Measurements from ENCODE around the gene ADGRE3. TPM values are rescaled to one million over a fixed set of nuclear protein-coding genes. Genes with fewer than 3 reads are reported as not detected.

The ADGRE3 gene
- total RNA-seq, 1 experiment from 2014 or later = not detected

GRCh38 chr19:14695471-14695870, 20.8 kb upstream of the ADGRE3 start:
- peaks cover 6% of the 10 kb centered on the region; the same call in 1 of the 2 replicates for H3K36me3 ChIP-seq (ENCODE audit: low read depth, low read length)
- no peak overlapping the region for H2AFZ ChIP-seq (ENCODE audit: low read length)
- peaks cover 4% of the 10 kb centered on the region; the same call in 1 of the 2 replicates for H3K79me2 ChIP-seq (ENCODE audit: low read length)
- no peak overlapping the region for H3K4me3 ChIP-seq (ENCODE audit: low read length)
- intact Hi-C loops (cut with micrococcal nuclease) = no loop called here
- 0 out of 2 replicates have a peak, but pooled peaks cover 3% of the 10 kb centered on the region for H3K4me1 ChIP-seq (ENCODE audit: insufficient read depth, low read length)
- H3K4me2 ChIP-seq (ENCODE audit: low read length) = no peak overlapping the region
- H4K20me1 ChIP-seq (ENCODE audit: low read length) = no peaks in the 10 kb centered on the region
- H3K9ac ChIP-seq (ENCODE audit: low read length) = no peak overlapping the region
- no peaks in the 10 kb centered on the region for H3K27me3 ChIP-seq (ENCODE audit: low read length)
- no TSS peak for BruUV-seq (replicated peaks)
- H3K9me3 ChIP-seq (ENCODE audit: low read length) = no peaks in the 10 kb centered on the region
- no peaks in the 10 kb centered on the region for H3K9me2 ChIP-seq (replicated peaks; ENCODE audit: low read length)
- no peak for TF ChIP-seq CTCF (conservative IDR thresholded peaks at IDR 0.05; ENCODE audit: low read depth, low read length)
- DNase-seq (no peak), ATAC-seq (no peak)
- H3F3A ChIP-seq (ENCODE audit: low read length, unreplicated experiment) = no peaks in the 10 kb centered on the region
- ChIA-PET CTCF (no interaction called here), POLR2A (ENCODE audit: unreplicated experiment) (no interaction called here)
- no peak overlapping the region for H3K27ac ChIP-seq (ENCODE audit: low read length)

- no TSS peak for BruUV-seq (replicated peaks)
- intact Hi-C loops (cut with micrococcal nuclease) = no loop called here
- Histone ChIP-seq H2AFZ (ENCODE audit: low read length) (no peak overlapping the region), H3K4me1 (ENCODE audit: insufficient read depth, low read length) (0 out of 2 replicates have a peak, but pooled peaks cover 3% of the 10 kb centered on the region), H3K4me3 (ENCODE audit: low read length) (no peak overlapping the region), H3F3A (ENCODE audit: low read length, unreplicated experiment) (no peaks in the 10 kb centered on the region), H3K27me3 (ENCODE audit: low read length) (no peaks in the 10 kb centered on the region), H3K9me2 (replicated peaks; ENCODE audit: low read length) (no peaks in the 10 kb centered on the region), H3K9me3 (ENCODE audit: low read length) (no peaks in the 10 kb centered on the region), H3K36me3 (ENCODE audit: low read depth, low read length) (peaks cover 6% of the 10 kb centered on the region; the same call in 1 of the 2 replicates), H3K9ac (ENCODE audit: low read length) (no peak overlapping the region), H3K79me2 (ENCODE audit: low read length) (peaks cover 4% of the 10 kb centered on the region; the same call in 1 of the 2 replicates), H3K27ac (ENCODE audit: low read length) (no peak overlapping the region), H3K4me2 (ENCODE audit: low read length) (no peak overlapping the region), H4K20me1 (ENCODE audit: low read length) (no peaks in the 10 kb centered on the region)
- no peak for TF ChIP-seq EZH2phosphoT487 (IDR thresholded peaks at IDR 0.05; ENCODE audit: borderline replicate concordance, low read length)
- no peak for TF ChIP-seq EZH2 (IDR thresholded peaks at IDR 0.05; ENCODE audit: low read length, unreplicated experiment)
- no peak for TF ChIP-seq CTCF (conservative IDR thresholded peaks at IDR 0.05; ENCODE audit: low read depth, low read length)
- no peak for DNase-seq
- POLR2A ChIA-PET (ENCODE audit: unreplicated experiment) = no interaction called here
- ATAC-seq = no peak
- CTCF ChIA-PET = no interaction called here
Observed at GRCh38 chr19:14694641-14695266, 20.1 kb upstream of the ADGRE3 start.
